Measurements from ENCODE around the gene UVSSA.

UVSSA gene

DNA sequence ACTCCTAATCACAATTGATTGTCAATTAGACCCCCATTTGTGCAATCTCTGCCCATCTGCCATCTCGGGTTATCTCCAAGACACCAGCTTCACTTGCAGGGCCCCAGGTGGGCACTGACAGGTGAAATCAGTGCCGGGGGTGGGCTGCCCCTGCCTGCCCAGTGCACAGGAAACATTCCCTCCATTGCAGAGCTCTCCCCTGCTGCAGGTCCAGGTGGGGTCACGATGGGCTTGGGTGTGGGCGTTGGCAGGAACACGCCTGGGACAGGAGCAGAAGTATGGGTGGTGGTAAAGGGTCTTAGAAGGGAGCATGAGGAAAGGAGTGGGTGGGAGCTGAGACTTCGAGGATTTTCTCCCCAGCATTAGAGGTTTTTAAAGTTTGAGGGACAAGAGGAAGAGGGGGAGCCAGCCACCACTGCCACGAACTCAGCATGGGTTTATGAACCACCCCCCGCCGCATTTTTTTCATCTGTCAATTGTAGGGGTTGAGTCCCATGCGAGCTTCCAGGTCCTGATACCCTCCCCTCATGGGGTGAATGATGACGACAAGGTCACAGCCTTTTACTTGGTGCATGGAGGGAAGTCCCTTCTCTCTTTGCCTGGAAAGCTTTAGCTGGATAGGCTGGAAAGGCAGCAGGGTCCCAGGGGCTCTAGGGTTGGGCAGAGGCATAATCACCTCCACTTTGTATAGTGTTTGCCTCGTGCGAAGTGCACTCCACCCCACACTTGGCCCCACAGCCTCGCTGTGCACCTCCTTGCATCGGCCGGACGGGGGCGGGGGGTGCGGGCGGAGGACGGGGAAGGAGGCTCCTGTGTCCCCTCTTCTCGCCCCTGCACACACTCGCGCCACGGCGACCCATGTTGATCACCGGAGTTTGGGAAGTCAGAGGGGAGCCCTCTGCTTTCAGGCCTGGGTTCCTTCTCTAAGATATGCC is 62.8 kb downstream of the UVSSA start:
- DNase-seq (ENCODE audit: low read depth), result no peak
- no peak overlapping the region for H3K4me3 ChIP-seq (ENCODE audit: low read length)
- TF ChIP-seq, protein P1, sequence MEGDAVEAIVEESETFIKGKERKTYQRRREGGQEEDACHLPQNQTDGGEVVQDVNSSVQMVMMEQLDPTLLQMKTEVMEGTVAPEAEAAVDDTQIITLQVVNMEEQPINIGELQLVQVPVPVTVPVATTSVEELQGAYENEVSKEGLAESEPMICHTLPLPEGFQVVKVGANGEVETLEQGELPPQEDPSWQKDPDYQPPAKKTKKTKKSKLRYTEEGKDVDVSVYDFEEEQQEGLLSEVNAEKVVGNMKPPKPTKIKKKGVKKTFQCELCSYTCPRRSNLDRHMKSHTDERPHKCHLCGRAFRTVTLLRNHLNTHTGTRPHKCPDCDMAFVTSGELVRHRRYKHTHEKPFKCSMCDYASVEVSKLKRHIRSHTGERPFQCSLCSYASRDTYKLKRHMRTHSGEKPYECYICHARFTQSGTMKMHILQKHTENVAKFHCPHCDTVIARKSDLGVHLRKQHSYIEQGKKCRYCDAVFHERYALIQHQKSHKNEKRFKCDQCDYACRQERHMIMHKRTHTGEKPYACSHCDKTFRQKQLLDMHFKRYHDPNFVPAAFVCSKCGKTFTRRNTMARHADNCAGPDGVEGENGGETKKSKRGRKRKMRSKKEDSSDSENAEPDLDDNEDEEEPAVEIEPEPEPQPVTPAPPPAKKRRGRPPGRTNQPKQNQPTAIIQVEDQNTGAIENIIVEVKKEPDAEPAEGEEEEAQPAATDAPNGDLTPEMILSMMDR (IDR thresholded peaks at IDR 0.05; ENCODE audit: insufficient read depth, low read depth, low read length, missing control alignments), result no peak

DNA sequence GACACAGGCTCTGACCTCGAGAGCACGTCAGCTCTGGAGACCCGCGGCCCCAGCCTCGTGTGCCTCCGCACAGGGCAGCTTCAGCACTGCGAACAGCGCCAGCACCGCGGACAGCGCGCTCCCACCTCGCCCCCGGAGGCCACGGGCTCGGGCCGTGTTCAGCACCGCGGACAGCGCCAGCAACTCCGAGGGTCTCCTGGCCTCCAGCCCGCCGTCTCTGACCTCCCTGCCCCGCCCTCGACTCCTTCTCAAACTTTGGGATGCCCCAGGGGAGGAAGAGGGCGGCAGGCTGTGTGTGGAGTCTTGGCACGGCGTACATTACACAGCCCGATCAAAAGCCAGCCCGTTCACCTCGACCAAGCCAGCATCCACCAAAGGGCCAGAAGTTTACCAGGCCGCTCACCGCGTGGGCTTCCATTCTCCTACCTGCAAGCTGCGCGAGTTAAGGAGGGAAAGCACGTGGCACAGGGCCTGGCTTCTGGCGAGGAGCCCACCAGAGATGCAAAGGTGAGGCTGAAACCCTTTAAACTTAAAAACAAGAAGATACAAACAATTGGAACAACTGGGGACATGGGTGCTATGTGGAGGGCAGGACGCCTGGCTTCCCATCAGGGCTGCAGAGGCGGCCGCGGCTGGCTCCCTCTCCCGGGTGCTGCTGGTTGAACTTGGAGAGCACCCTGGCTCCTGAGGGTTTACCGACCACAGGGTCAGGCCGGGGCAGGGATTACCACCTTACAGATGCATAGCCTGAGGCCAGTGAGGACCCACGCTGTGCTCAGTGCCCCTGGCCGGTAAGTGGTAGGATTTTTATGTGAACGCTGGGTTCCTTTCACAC is 63.7 kb downstream of the UVSSA start:
- TF ChIP-seq, protein P1 (IDR thresholded peaks at IDR 0.05; ENCODE audit: insufficient read depth, low read depth, low read length, missing control alignments), result no peak
- H3K4me3 ChIP-seq (ENCODE audit: low read length), result no peak overlapping the region
- peak; percentile 41 for DNase-seq (ENCODE audit: low read depth)

DNA sequence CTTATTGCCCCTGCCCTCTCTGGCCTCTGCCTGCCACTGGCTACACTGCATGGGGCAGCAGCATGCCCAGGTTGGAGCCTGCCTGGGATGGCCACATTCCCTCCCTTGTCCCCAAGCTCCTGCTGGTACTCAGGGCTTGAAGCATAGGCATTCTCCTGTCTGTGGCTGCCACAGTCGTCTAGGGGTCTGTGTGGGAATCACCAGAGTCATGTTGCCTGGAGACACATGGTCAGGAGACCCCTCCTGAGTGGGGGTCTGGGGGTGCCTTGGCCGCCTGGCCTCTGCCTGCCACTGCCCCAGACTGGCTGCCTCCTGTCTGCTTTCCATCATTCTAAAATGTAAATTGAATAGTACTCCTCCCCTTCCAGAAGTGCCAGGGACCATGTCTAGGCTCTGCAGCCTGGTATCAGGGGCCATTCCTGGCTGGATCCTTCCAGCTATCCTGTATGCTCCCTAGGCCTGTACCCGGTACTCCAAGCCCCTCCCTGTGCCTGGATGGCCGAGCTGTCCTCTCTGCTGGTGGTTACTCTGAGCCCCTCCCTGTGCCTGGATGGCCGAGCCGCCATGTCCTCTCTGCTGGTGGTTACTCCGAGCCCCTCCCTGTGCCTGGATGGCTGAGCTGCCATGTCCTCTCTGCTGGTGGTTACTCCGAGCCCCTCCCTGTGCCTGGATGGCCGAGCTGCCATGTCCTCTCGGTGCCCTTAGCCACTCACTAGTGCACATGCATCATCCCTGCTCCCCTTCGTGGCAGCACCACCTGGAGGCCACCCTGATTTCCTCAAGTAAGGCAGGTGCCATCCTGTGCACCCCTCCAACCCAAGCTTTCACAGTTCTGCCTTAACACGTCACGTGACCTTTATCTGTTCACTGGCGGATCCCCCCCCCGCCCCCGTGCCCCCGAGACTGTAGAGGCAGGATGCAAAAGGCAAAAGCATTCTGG is 64.7 kb downstream of the UVSSA start:
- no peak for DNase-seq (ENCODE audit: low read depth)
- H3K4me3 ChIP-seq (ENCODE audit: low read length), result no peak overlapping the region
- TF ChIP-seq, protein P1 (IDR thresholded peaks at IDR 0.05; ENCODE audit: insufficient read depth, low read depth, low read length, missing control alignments), result no peak

DNA sequence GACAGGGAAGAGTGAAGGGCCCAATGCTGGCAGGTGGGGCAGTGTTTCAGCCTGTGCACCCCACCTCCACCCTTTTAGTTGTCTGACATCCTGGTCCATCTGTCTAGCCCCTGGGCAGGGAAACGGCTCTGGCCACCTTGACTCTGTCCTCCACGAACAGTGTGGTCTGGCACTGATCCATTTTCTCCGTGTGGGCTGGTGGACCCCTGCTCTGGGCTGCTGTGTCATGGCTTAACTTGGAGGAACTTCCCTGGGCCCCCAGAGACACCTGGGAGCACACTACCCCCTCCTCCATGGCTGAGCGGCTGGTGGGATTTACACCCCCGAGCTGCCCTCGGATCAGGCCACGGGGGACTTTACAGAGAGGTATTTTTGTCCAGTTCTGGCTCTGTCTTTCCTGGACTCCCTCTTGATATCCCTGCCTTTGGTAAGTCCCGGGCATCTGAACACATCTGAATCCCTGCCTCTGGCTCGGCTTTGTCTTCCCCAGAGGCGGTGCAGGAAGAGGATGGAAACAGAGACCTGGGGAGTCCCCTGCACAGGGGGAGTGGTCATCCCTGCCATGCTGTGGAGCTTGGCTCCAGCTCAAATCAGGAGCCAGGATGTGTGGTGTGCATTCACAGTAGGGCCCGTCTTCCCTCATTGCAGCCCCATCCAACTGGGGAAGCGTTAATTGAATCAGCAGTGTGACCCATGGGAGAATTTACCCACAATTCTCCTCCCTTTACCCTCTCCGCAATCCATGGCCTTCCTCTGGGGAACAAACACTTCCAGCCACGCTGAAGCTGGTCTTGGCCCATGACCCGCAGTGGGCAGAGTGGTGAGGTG is 65.6 kb downstream of the UVSSA start:
- TF ChIP-seq, protein P1 (IDR thresholded peaks at IDR 0.05; ENCODE audit: insufficient read depth, low read depth, low read length, missing control alignments), result no peak
- H3K4me3 ChIP-seq (ENCODE audit: low read length), result no peak overlapping the region
- no peak for DNase-seq (ENCODE audit: low read depth)

DNA sequence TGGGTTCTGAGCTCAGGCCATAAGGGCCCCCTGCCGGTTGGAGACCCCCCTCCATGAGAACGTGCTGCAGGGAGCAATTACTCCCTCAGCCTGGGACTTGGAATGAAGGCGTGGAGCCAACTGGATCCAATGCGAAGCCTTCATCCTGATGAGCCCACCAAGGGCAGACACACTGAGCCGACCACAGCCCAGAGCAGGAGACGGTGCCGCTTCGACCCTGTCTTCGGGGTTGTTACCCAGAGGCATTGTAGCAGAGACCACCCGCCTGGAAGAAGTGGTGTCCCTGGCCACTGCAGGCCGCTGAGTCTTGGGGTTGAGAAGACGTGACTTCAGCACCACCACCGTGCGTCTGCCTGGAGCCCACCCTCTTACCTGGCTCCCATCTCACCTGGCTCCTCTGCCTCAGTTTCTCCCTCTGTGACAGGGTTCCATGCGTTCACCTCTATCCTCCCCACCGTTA is 66.2 kb downstream of the UVSSA start:
- TF ChIP-seq, protein P1 (IDR thresholded peaks at IDR 0.05; ENCODE audit: insufficient read depth, low read depth, low read length, missing control alignments), result no peak
- DNase-seq (ENCODE audit: low read depth), result no peak
- no peak overlapping the region for H3K4me3 ChIP-seq (ENCODE audit: low read length)
